Heart right ventricle (tissue), 16 donors: ENCODE measurements around the gene C1orf35. TPM values are rescaled to one million over a fixed set of nuclear protein-coding genes. Genes with fewer than 3 reads are reported as not detected.

Source experiments
- ATAC-seq, 8 donors: fragments of 200-7000 bp; cut with Tn5 transposase; one replicate each; pipeline ENCODE4 v1.9.1; 2020; ENCODE audit warnings: mild to moderate bottlenecking in 8 of 8, moderate library complexity in 8 of 8, moderate number of reproducible peaks in 1 of 8
- DNase-seq, 2 donors: peaks; one replicate each; pipeline ENCODE4 v3.0.0-alpha.2; 2020
- H3K27ac ChIP-seq, 10 donors: fragments of 200-600 bp; sonication (generic) in 2 of 10; one replicate each; pipeline versions ENCODE4 v1.5.0 to v1.8.0; 2020 to 2022; ENCODE audit warnings: mild to moderate bottlenecking in 3 of 10
- H3K27me3 ChIP-seq, 7 donors: fragments of 200-600 bp; one replicate each; pipeline ENCODE4 v1.8.0; 2021 to 2022; ENCODE audit warnings: mild to moderate bottlenecking in 2 of 7
- H3K36me3 ChIP-seq, 9 donors: fragments of 200-600 bp; sonication (generic) in 1 of 9; one replicate each; pipeline versions ENCODE4 v1.5.0 to v1.8.0; 2020 to 2022; ENCODE audit warnings: mild to moderate bottlenecking in 2 of 9
- H3K4me1 ChIP-seq, 9 donors: fragments of 200-600 bp; sonication (generic) in 1 of 9; one replicate each; pipeline versions ENCODE4 v1.5.0 to v1.8.0; 2020 to 2022; ENCODE audit warnings: mild to moderate bottlenecking in 4 of 9
- H3K4me3 ChIP-seq, 10 donors: fragments of 200-600 bp; sonication (generic) in 2 of 10; one replicate each; pipeline versions ENCODE4 v1.5.0 to v1.8.0; 2020 to 2022; ENCODE audit warnings: mild to moderate bottlenecking in 7 of 10, moderate library complexity in 2 of 10
- H3K9me3 ChIP-seq, 11 donors: fragments of 200-600 bp in 10 of 11; sonication (generic) in 2 of 11; one replicate each; pipeline versions ENCODE4 v1.5.0 to v1.8.0; 2013 to 2022; ENCODE audit warnings: mild to moderate bottlenecking in 2 of 11, control low read depth in 1 of 11, moderate library complexity in 1 of 11
- CTCF ChIP-seq, 9 donors: fragments of 200-600 bp; sonication (generic) in 2 of 9; IDR thresholded peaks; one replicate each; pipeline versions ENCODE4 v1.5.0 to v1.8.0; 2021 to 2022; ENCODE audit warnings: antibody characterized with exemption in 9 of 9, mild to moderate bottlenecking in 5 of 9, moderate library complexity in 1 of 9
- WGBS, 2 donors: extraction: QIAGEN DNeasy Blood & Tissue Kit; methylation state at CpG; one replicate each; pipeline ENCODE4 v1.1.7; 2013; ENCODE audit warnings: inconsistent platforms in 1 of 2; 5-methylcytosine and 5-hydroxymethylcytosine counted together
- intact Hi-C, 10 donors: fragments of 100-400 bp; cut with DNase I; formaldehyde crosslinking; loops; one replicate each; pipeline versions ENCODE4 v1.11.1 to v1.14.2; 2022
- long read RNA-seq, 3 donors: library from polyadenylated mRNA; unstranded; transcript quantifications; one replicate each; pipeline ENCODE4 v2.0.0, GENCODE V29; 2020 to 2021
- polyA plus RNA-seq, 2 donors: library from polyadenylated mRNA; stranded (reverse); fragments of 200-250 nt; gene quantifications; one replicate each; pipeline ENCODE4 v1.2.3, GENCODE V29; 2013
- total RNA-seq, 10 donors: library from RNA; stranded (reverse); fragmentation: NEBNext Ultra II Directional in 3 of 10; extraction: Animal tissue kit (Norgen Biotek cat#: 25700) in 3 of 10; gene quantifications; one replicate each; pipeline versions ENCODE4 v1.2.1 to v1.2.4, GENCODE V29; 2021 to 2023
- donor health status: Arrhythmogenic right ventricular cardiomyopathy.
- donor health status: ischemic (EF 13 %, LVEDD 7.1; RV severe dilation, severe dysfunction).
- donor health status: healthy with polysubstance abuse.
- donor health status: DM: no; HTN: yes; CAD: no.
- donor health status: DM: no; HTN: no; CAD: no.
- donor health status: ischemic (EF 25% LVEDD 6.9; RV normal size, moderate dysfunction).
- donor health status: ischemic (EF 25% LVEDD 5.7; RV mildly dilated, moderate dysfunction).
- donor health status: healthy.
- donor health status: DM: yes; HTN: yes; CAD: no.
- donor health status: Ischemic cardiomyopathy.
- donor health status: ischemic (EF 35%, LVEDD 5.7; RV mildly dilated, moderate dysfunction).
- donor health status: nonischemic (EF 11% LVEDD 7.7; RV severe dilation, severe dysfunction).
- donor health status: DM: yes; HTN: yes; CAD: no.
- donor health status: PGD.
- donor health status: ischemic (EF 29% LVEDD 5.4; RV normal size, mild dysfunction).
- donor health status: nonischemic (EF 23%, LVEDD 6.1; RV moderate dilation, normal function).

The C1orf35 gene
- 10 to 100 TPM in 1 of 10 donors, 1 to 10 TPM in 9; 5.6 to 10.6 (median 6.3) TPM for total RNA-seq
- 10 to 100 TPM; 11.3 to 15.7 TPM for polyA plus RNA-seq
- long read RNA-seq, donor 1, transcript C1orf35-201 (8 exons, 1,427 nt), result major isoform, 6 of 18 reads
- long read RNA-seq, donor 1, partial matches to known transcripts, result 7 of 18 reads
- long read RNA-seq, donor 1, other reads (novel, unspliced or antisense), result 3 of 18 reads
- long read RNA-seq, donor 2, transcript C1orf35-201 (8 exons, 1,427 nt), result major isoform, 7 of 25 reads
- long read RNA-seq, donor 2, partial matches to known transcripts, result 13 of 25 reads
- long read RNA-seq, donor 2, other reads (novel, unspliced or antisense), result 1 of 25 reads
- long read RNA-seq, donor 3, partial matches to known transcripts, result 3 of 6 reads
- long read RNA-seq, donor 3, other reads (novel, unspliced or antisense), result 1 of 6 reads

- Histone ChIP-seq H3K4me3 (peak within 1 kb of the TSS; percentile 78 to 100 (median 94)), H3K27ac (peak within 1 kb of the TSS; percentile 60 to 95 (median 92)), H3K9me3 (no peaks in the 10 kb centered on the region), H3K36me3 (peaks cover 5 to 64% (median 35%) of the 10 kb centered on the region in 9 donors), H3K27me3 (no peaks in the 10 kb centered on the region), H3K4me1 (peaks cover 12 to 44% (median 35%) of the 10 kb centered on the region in 9 donors)
- ATAC-seq, result peak; percentile 87 to 95 (median 92)
- DNase-seq, result peak; percentile 93 to 95
- intact Hi-C loops, result no loop called here
- 0% methylated on average over 81 to 104 of the region's 104 CpGs for WGBS, 2 donors
- no peak for TF ChIP-seq CTCF (IDR thresholded peaks at IDR 0.05)
Observed at GRCh38 chr1:228102791-228103620, at the start of gene C1orf35. Gene C1orf35, minus strand, starts transcription at chr1:228103325. Its CDS starts 98 bp downstream, at chr1:228103227.

- H3K27ac ChIP-seq, result no peak overlapping the region
- peaks cover 31 to 55% (median 42%) of the 10 kb centered on the region in 9 donors for H3K4me1 ChIP-seq
- no peaks in the 10 kb centered on the region for H3K9me3 ChIP-seq
- no peak for ATAC-seq
- H3K4me3 ChIP-seq, result no peak overlapping the region
- intact Hi-C loops, result no loop called here
- H3K27me3 ChIP-seq, result no peaks in the 10 kb centered on the region
- no peak for TF ChIP-seq CTCF (IDR thresholded peaks at IDR 0.05)
- DNase-seq, result no peak
- peaks cover 0 to 22% (median 0%) of the 10 kb centered on the region in 9 donors for H3K36me3 ChIP-seq
- 68 to 82% methylated on average over 3 of the region's 3 CpGs for WGBS, 2 donors
Observed at GRCh38 chr1:228152918-228153258, 49.8 kb upstream of the C1orf35 start.

GRCh38 chr1:228152097-228152917, 49.2 kb upstream of the C1orf35 start:
- no peak for DNase-seq
- Histone ChIP-seq H3K27ac (peak overlapping the region in 3 of 10 donors; percentile 83 to 91 (median 87)), H3K4me1 (peaks cover 31 to 60% (median 44%) of the 10 kb centered on the region in 9 donors), H3K9me3 (no peaks in the 10 kb centered on the region), H3K36me3 (peaks cover 0 to 28% (median 3%) of the 10 kb centered on the region in 9 donors), H3K4me3 (no peak overlapping the region), H3K27me3 (no peaks in the 10 kb centered on the region)
- TF ChIP-seq CTCF (IDR thresholded peaks at IDR 0.05), result no peak
- intact Hi-C loops, result no loop called here
- 90% methylated on average over 19 of the region's 19 CpGs for WGBS, 2 donors
- no peak for ATAC-seq
